HTERT RPE-1 (cell line): ENCODE results near the gene BASP1.
"Not testable (repeated sequence)": the region's sequence is repeated elsewhere in the genome, so short reads cannot be mapped to it uniquely, and the experiment has no call there.

Source experiments
- in situ Hi-C: fragments of 300-500 bp; cut with MboI; formaldehyde crosslinking; loops from 4 replicates; pipeline ENCODE4 v1.14.3; 2020; ENCODE audit warnings: low sequenced_read_pairs

Gene BASP1

GRCh38 chr5:17311811-17312210 lies 94.4 kb downstream of the BASP1 start:
- in situ Hi-C loops: not testable (repeated sequence)

DNA sequence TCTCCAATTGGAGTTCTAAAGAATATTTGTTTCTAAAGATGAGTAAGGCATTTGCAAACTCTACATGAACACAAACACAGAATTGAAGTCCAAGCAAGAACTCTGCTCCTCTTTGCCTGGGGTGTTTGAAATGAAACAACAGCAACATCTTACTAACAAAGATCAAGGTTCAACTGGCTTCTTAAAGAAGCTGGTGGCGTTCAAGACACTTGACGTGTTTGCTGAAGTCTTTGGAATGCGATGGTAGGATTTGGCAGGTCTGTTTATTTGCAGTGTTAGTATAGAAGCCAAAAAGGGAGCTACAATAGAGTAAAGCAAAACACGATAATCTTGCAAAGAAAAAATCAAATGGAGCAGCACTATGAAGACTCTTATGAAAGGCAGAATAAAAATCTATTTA lies 94.9 kb downstream of the BASP1 start:
- in situ Hi-C loops: no loop called here

DNA sequence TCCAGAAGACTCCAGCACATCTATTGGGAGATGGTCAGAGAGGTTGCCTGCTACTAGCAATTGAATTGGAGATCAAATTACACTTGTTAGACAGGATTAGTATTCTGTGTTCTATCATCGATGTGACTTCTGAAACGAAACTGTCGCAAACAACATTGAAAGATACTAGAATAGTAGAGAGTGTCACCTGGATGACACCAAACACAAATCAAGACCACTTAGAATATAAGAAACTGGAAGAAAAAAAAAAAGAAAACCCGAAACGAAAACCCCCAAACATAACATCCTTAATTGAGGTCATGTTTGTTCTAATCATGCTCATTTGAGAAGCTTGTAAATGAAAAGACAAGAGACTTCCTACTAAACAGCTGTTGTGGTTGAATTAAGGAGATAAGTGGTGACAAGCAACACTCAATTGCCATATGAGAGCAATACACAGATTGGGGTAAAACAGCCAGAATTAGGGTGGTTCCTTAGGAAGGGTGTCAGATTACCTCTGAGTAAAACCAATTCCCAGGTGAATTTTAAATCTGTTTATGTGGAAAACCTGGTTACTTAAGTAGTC lies 97.6 kb downstream of the BASP1 start:
- in situ Hi-C loops: no loop called here

GRCh38 chr5:17315710-17316221 lies 98.3 kb downstream of the BASP1 start:
- in situ Hi-C loops: no loop called here

DNA sequence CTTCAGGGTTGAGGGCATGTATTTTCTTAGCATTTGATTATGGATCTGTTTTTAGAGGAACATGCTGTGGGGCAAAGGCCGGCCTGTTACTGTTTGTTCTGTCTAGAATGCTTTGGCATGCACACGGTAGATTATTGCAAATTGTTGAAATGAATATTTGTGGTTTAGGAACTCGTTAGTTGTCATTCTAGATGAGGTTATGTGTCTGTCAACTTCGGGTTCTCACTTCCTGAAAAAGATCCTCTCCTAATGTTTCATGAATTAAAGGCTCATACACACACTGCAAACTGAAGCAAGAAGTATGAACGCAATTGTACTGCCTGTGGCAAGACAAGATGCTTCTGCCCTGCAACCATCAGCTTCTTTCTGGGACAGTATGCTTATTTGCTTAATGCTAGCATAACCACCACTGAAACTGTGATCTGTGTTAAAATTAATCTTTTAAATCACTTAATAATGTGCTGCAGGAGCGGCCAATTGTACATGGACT lies 99.6 kb downstream of the BASP1 start:
- in situ Hi-C loops: no loop called here

- in situ Hi-C loops: no loop called here
Measured at GRCh38 chr5:17317473-17317872, 100.0 kb downstream of the BASP1 start.

DNA sequence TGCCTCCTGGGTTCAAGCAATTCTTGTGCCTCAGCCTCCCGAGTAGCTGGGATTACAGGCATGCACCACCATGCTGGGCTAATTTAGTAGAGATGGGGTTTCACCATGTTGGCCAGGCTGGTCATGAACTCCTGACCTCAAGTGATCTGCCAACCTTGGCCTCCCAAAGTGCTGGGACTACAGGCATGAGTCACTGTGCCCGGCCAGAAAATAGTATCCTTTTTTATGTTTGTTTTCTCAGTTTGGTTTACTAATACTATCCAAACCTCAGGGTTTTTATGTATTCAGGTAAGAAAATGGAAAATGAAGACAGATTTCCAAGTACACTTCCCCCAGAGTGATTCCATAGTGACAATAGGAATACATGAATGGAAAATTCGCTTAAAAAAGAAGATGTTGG lies 101.7 kb downstream of the BASP1 start:
- in situ Hi-C loops: not testable (repeated sequence)

GRCh38 chr5:17325770-17326599 lies 108.6 kb downstream of the BASP1 start:
- in situ Hi-C loops: no loop called here
